ENCODE data around the gene USF2. TPM values are rescaled to one million over a fixed set of nuclear protein-coding genes. Genes with fewer than 3 reads are reported as not detected.

Gene USF2
- total RNA-seq, 4 donors from 2014 or later = 98.9 to 133 (median 126) TPM

DNA sequence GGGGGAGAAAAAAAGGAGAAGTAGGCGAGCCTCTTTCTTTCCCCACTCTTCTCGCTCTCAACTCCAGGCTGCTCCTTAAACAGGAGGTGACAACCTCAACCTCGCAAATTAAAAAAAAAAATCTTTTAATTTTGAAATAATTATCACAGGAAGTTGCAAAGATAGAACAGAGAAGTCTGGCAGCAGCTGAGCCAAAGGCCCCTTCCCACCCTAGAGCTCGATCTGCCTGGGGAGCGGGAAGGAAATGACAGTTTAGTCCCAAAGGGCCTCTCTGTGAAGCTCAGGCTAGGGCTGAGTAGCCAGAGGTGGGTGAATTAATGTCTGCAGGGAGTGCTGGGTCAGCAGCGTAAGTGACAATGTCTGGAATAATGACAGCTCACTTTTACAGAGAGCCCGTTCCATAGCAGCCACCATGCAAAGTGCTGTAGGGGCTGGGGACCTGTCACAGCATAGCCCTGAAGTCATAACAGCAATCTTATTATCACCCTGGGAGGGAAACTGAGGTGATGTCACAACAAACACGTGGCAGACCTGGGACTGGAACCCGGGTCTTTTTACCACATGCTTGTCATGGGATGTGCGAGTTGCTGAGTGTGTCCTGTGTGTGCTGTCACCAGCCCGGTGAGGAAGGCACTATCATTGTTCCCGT, 51.4 kb downstream of the USF2 start:
- intact Hi-C loops (cut with DNase I) = no loop called here
- Histone ChIP-seq H3K9me3 (no peaks in the 10 kb centered on the region), H3K4me3 (replicated peaks in 1 of 3) (no peak overlapping the region), H3K27me3 (no peaks in the 10 kb centered on the region), H3K27ac (peak overlapping the region; percentile 74 to 87 (median 80)), H3K4me1 (peaks cover 17 to 46% of the 10 kb centered on the region in 2 donors), H3K36me3 (no peaks in the 10 kb centered on the region)
- no peak for TF ChIP-seq POLR2A (IDR thresholded peaks at IDR 0.05)
- TF ChIP-seq, protein P1, sequence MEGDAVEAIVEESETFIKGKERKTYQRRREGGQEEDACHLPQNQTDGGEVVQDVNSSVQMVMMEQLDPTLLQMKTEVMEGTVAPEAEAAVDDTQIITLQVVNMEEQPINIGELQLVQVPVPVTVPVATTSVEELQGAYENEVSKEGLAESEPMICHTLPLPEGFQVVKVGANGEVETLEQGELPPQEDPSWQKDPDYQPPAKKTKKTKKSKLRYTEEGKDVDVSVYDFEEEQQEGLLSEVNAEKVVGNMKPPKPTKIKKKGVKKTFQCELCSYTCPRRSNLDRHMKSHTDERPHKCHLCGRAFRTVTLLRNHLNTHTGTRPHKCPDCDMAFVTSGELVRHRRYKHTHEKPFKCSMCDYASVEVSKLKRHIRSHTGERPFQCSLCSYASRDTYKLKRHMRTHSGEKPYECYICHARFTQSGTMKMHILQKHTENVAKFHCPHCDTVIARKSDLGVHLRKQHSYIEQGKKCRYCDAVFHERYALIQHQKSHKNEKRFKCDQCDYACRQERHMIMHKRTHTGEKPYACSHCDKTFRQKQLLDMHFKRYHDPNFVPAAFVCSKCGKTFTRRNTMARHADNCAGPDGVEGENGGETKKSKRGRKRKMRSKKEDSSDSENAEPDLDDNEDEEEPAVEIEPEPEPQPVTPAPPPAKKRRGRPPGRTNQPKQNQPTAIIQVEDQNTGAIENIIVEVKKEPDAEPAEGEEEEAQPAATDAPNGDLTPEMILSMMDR (IDR thresholded peaks at IDR 0.05) = no peak
- DNase-seq = no peak
- 72 to 75% methylated on average over 9 to 12 of the region's 12 CpGs for WGBS, 2 donors

GRCh38 chr19:35321291-35321690, 52.5 kb downstream of the USF2 start:
- Histone ChIP-seq H3K27me3 (no peaks in the 10 kb centered on the region), H3K27ac (no peak overlapping the region), H3K4me1 (peaks cover 17 to 44% of the 10 kb centered on the region in 2 donors), H3K4me3 (replicated peaks in 1 of 3) (no peak overlapping the region), H3K9me3 (no peaks in the 10 kb centered on the region), H3K36me3 (no peaks in the 10 kb centered on the region)
- intact Hi-C loops (cut with DNase I) = no loop called here
- 83 to 93% methylated on average over 2 of the region's 2 CpGs for WGBS, 2 donors
- no peak for TF ChIP-seq POLR2A (IDR thresholded peaks at IDR 0.05)
- TF ChIP-seq, protein P1 (IDR thresholded peaks at IDR 0.05) = no peak
- no peak for DNase-seq

- no peak for DNase-seq
- intact Hi-C loops (cut with DNase I) = no loop called here
- Histone ChIP-seq H3K27me3 (no peaks in the 10 kb centered on the region), H3K27ac (no peak overlapping the region), H3K4me3 (replicated peaks in 1 of 3) (no peak overlapping the region), H3K9me3 (no peaks in the 10 kb centered on the region), H3K36me3 (no peaks in the 10 kb centered on the region), H3K4me1 (peaks cover 17 to 37% of the 10 kb centered on the region in 2 donors)
- 94 to 96% methylated on average over 9 of the region's 9 CpGs for WGBS, 2 donors
- TF ChIP-seq POLR2A (IDR thresholded peaks at IDR 0.05) = no peak
- TF ChIP-seq, protein P1 (IDR thresholded peaks at IDR 0.05) = no peak
Observed at GRCh38 chr19:35322014-35322413, 53.3 kb downstream of the USF2 start.

DNA sequence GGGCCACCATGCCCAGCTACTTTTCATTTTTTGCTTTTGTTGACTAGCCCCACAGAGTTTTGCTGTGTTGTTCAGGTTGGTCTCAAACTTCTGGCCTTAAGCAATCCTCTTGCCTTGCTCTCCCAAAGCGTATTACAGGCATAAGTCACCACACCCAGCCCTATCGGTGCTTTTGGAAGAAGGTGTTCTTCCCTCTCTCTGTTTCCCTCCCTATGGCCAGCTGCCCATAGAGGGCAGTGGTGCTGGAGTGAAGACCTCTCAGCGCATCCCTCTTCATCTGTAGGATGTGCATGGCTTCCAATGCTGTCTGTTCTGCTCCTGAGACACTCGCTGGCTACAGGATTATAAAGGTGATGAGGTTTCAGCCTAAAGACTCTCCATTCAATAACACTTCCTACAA, 58.9 kb downstream of the USF2 start:
- WGBS, 2 donors = 84 to 93% methylated on average over 4 of the region's 4 CpGs
- H3K9me3 ChIP-seq = no peaks in the 10 kb centered on the region
- H3K36me3 ChIP-seq = no peaks in the 10 kb centered on the region
- no peak for DNase-seq
- H3K4me1 ChIP-seq = no peaks in the 10 kb centered on the region
- no peak overlapping the region for H3K27ac ChIP-seq
- no peaks in the 10 kb centered on the region for H3K27me3 ChIP-seq
- no peak for TF ChIP-seq POLR2A (IDR thresholded peaks at IDR 0.05)
- intact Hi-C loops (cut with DNase I) = no loop called here
- no peak overlapping the region for H3K4me3 ChIP-seq (replicated peaks in 1 of 3)

DNA sequence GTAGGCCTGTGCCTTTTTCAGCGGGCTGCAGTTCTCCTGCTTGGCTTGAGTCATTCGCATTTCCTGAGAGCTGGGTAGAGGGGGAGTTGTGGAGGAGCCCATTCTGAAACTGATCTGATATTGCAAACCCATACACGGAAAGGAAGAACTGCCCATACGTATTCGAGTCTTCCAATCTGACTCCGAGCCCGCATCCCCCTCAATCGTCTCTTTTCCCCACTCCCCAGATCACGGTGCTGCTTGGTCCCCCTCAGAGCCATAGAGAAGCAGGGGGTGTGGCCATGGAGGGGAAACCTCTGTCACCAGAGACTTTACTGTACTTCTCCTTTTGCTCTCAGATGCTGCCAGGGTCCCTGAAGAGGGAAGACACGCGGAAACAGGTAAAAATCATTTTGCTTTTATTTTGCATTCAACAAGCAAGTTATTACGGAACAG, 60.1 kb downstream of the USF2 start, which contains the start of gene CD22:
Gene CD22, plus strand, starts transcription at position 337 of the 435 bp plus-strand sequence. CDS start 2,854 bp downstream, outside the sequence.
- H3K9me3 ChIP-seq = no peaks in the 10 kb centered on the region
- H3K4me1 ChIP-seq = no peaks in the 10 kb centered on the region
- no peak for TF ChIP-seq POLR2A (IDR thresholded peaks at IDR 0.05)
- TF ChIP-seq, protein P1 (IDR thresholded peaks at IDR 0.05) = no peak
- DNase-seq = no peak
- intact Hi-C loops (cut with DNase I) = no loop called here
- H3K27me3 ChIP-seq = no peaks in the 10 kb centered on the region
- H3K27ac ChIP-seq = no peak within 1 kb of the TSS
- H3K4me3 ChIP-seq (replicated peaks in 1 of 3) = no peak within 1 kb of the TSS
- no peaks in the 10 kb centered on the region for H3K36me3 ChIP-seq
- WGBS, 2 donors = 86 to 87% methylated on average over 12 of the region's 12 CpGs

All from thyroid gland (tissue), 4 donors.